Liver (tissue), 9 donors: ENCODE data around the gene PIEZO2. TPM values are rescaled to one million over a fixed set of nuclear protein-coding genes. Genes with fewer than 3 reads are reported as not detected.

Experiments
- DNase-seq: peaks from one replicate; pipeline ENCODE4 v3.0.0-alpha.2; 2017; ENCODE audit warnings: low spot score
- H3K27ac ChIP-seq, 2 donors: one replicate each; pipeline ENCODE4 v1.7.0; 2013; ENCODE audit warnings: inconsistent platforms in 2 of 2, low read length in 2 of 2, control low read depth in 1 of 2, low read depth in 1 of 2, mild to moderate bottlenecking in 1 of 2
- H3K27me3 ChIP-seq, 4 donors: one replicate each; pipeline versions ENCODE4 v1.6.1 to v1.7.0; 2013; ENCODE audit warnings: low read length in 3 of 4, inconsistent platforms in 1 of 4, mild to moderate bottlenecking in 1 of 4, moderate library complexity in 1 of 4; ENCODE audit not compliant: control insufficient read depth in 4 of 4, insufficient read depth in 4 of 4
- H3K36me3 ChIP-seq, 4 donors: one replicate each; pipeline versions ENCODE4 v1.6.1 to v1.7.0; 2013; ENCODE audit warnings: low read length in 3 of 4, mild to moderate bottlenecking in 3 of 4, low read depth in 1 of 4, moderate library complexity in 1 of 4; ENCODE audit not compliant: control insufficient read depth in 4 of 4, insufficient read depth in 3 of 4
- H3K4me1 ChIP-seq, 4 donors: one replicate each; pipeline versions ENCODE4 v1.6.1 to v1.7.0; 2013; ENCODE audit warnings: low read length in 3 of 4, mild to moderate bottlenecking in 3 of 4, moderate library complexity in 1 of 4; ENCODE audit not compliant: control insufficient read depth in 4 of 4, insufficient read depth in 4 of 4
- H3K4me3 ChIP-seq, 3 donors: one replicate each; pipeline versions ENCODE4 v1.6.1 to v1.7.0; 2013; ENCODE audit warnings: low read length in 3 of 3, control low read depth in 1 of 3, low read depth in 1 of 3, mild to moderate bottlenecking in 1 of 3
- H3K9ac ChIP-seq, 2 donors: one replicate each; pipeline ENCODE4 v1.7.0; 2013; ENCODE audit warnings: low read length in 2 of 2, mild to moderate bottlenecking in 2 of 2, moderate library complexity in 2 of 2, control low read depth in 1 of 2, low read depth in 1 of 2
- H3K9me3 ChIP-seq, 4 donors: one replicate each; pipeline versions ENCODE4 v1.6.1 to v1.7.0; 2013; ENCODE audit warnings: low read length in 3 of 4; ENCODE audit not compliant: control insufficient read depth in 4 of 4
- ATF3 ChIP-seq: IDR thresholded peaks from 2 replicates; pipeline ENCODE4 v1.6.1; 2016; ENCODE audit warnings: antibody characterized with exemption
- CTCF ChIP-seq: fragments of 150-350 bp; IDR thresholded peaks from 2 replicates; pipeline ENCODE4 v1.5.1; 2017; ENCODE audit warnings: improper control_type of control experiment, low read depth, low read length; ENCODE audit not compliant: missing input control
- EGR1 ChIP-seq, 2 donors: IDR thresholded peaks; 2 replicates each; pipeline ENCODE4 v1.6.1; 2016 to 2018; ENCODE audit warnings: antibody characterized with exemption in 2 of 2, low read depth in 2 of 2
- FOXA1 ChIP-seq: IDR thresholded peaks from 2 replicates; pipeline ENCODE4 v1.6.1; 2016; ENCODE audit warnings: antibody characterized with exemption
- FOXA2 ChIP-seq: IDR thresholded peaks from 2 replicates; pipeline ENCODE4 v1.6.1; 2016; ENCODE audit warnings: antibody characterized with exemption
- GABPA ChIP-seq, 2 donors: IDR thresholded peaks in 1 of 2; conservative IDR thresholded peaks in 1 of 2; 2 replicates each; pipeline ENCODE4 v1.6.1; 2016; ENCODE audit warnings: antibody characterized with exemption in 2 of 2, mild to moderate bottlenecking in 1 of 2, moderate library complexity in 1 of 2
- HNF4G ChIP-seq: IDR thresholded peaks from 2 replicates; pipeline ENCODE4 v1.6.1; 2016; ENCODE audit warnings: antibody characterized with exemption
- JUND ChIP-seq, 2 donors: IDR thresholded peaks; 2 replicates each; pipeline ENCODE4 v1.6.1; 2016; ENCODE audit warnings: antibody characterized with exemption in 2 of 2
- MAX ChIP-seq: IDR thresholded peaks from 2 replicates; pipeline ENCODE4 v1.6.1; 2016; ENCODE audit warnings: antibody characterized with exemption
- NR2F2 ChIP-seq: IDR thresholded peaks from 2 replicates; pipeline ENCODE4 v1.6.1; 2016; ENCODE audit warnings: antibody characterized with exemption
- RAD21 ChIP-seq, 2 donors: IDR thresholded peaks; 2 replicates each; pipeline ENCODE4 v1.6.1; 2016; ENCODE audit warnings: antibody characterized with exemption in 2 of 2, mild to moderate bottlenecking in 2 of 2
- REST ChIP-seq: IDR thresholded peaks from 2 replicates; pipeline ENCODE4 v1.6.1; 2016; ENCODE audit warnings: antibody characterized with exemption, mild to moderate bottlenecking
- RXRA ChIP-seq, 2 donors: IDR thresholded peaks; 2 replicates each; pipeline ENCODE4 v1.6.1; 2017 to 2018; ENCODE audit warnings: antibody characterized with exemption in 2 of 2, mild to moderate bottlenecking in 1 of 2
- SP1 ChIP-seq: IDR thresholded peaks from 2 replicates; pipeline ENCODE4 v1.6.1; 2018; ENCODE audit warnings: antibody characterized with exemption, mild to moderate bottlenecking
- TAF1 ChIP-seq: conservative IDR thresholded peaks from 2 replicates; pipeline ENCODE4 v1.6.1; 2016; ENCODE audit warnings: antibody characterized with exemption, mild to moderate bottlenecking
- YY1 ChIP-seq: IDR thresholded peaks from 2 replicates; pipeline ENCODE4 v1.6.1; 2016; ENCODE audit warnings: antibody characterized with exemption, mild to moderate bottlenecking
- ZBTB33 ChIP-seq: IDR thresholded peaks from 2 replicates; pipeline ENCODE4 v1.6.1; 2016; ENCODE audit warnings: antibody characterized with exemption
- WGBS: extraction: QIAGEN DNeasy Blood & Tissue Kit; methylation state at CpG from one replicate; pipeline ENCODE4 v1.1.7; 2013; 5-methylcytosine and 5-hydroxymethylcytosine counted together
- polyA plus RNA-seq, 2 donors: library from polyadenylated mRNA; stranded (reverse) in 1 of 2; unstranded in 1 of 2; fragments of 200-250 nt in 1 of 2; fragments of >200 nt in 1 of 2; fragmentation: Nextera tagmentation in 1 of 2; extraction: Ambion mirVana in 1 of 2; gene quantifications; one replicate each; pipeline versions ENCODE4 v1.2.1 to v1.2.3, GENCODE V29; 2013 to 2015
- total RNA-seq, 2 donors: library from RNA; depleted of rRNA; stranded (reverse); fragments of >200 nt; gene quantifications; one replicate each; pipeline ENCODE4 v1.2.3, GENCODE V29; 2014
- donor health status: healthy.
- donor health status: healthy.
- donor health status: healthy.
- donor health status: healthy.
- donor health status: healthy.

PIEZO2 gene
- total and polyA plus RNA-seq, 4 donors = 1.1 to 12.3 (median 4.8) TPM

GRCh38 chr18:10726198-10727068 lies 422.9 kb downstream of the PIEZO2 start:
- H3K36me3 ChIP-seq = no peaks in the 10 kb centered on the region
- no peaks in the 10 kb centered on the region for H3K4me1 ChIP-seq
- WGBS = 44% methylated on average over 67 of the region's 67 CpGs
- H3K27me3 ChIP-seq = no peaks in the 10 kb centered on the region
- peak overlapping the region in 1 of 3 donors; percentile 15 for H3K4me3 ChIP-seq
- DNase-seq = no peak
- no peaks in the 10 kb centered on the region for H3K9me3 ChIP-seq
- no peak overlapping the region for H3K27ac ChIP-seq
- no peak for TF ChIP-seq MAX
- TF ChIP-seq TAF1 = no peak
- no peak for TF ChIP-seq NR2F2
- TF ChIP-seq YY1 = no peak
- no peak for TF ChIP-seq EGR1 (IDR thresholded peaks at IDR 0.05; ENCODE audit: low read depth in 2 of 2)
- no peak for TF ChIP-seq SP1
- no peak for TF ChIP-seq ZBTB33
- no peak for TF ChIP-seq GABPA (IDR thresholded peaks at IDR 0.05 in 1 of 2, conservative IDR thresholded peaks at IDR 0.05 in 1 of 2)
- no peak for TF ChIP-seq ATF3
- TF ChIP-seq CTCF = no peak
- TF ChIP-seq HNF4G = no peak
- TF ChIP-seq RXRA (IDR thresholded peaks at IDR 0.05) = no peak
- no peak for TF ChIP-seq JUND (IDR thresholded peaks at IDR 0.05)
- no peak for TF ChIP-seq FOXA2
- TF ChIP-seq FOXA1 = no peak
- no peak for TF ChIP-seq RAD21 (IDR thresholded peaks at IDR 0.05)
- H3K9ac ChIP-seq = no peak overlapping the region

GRCh38 chr18:10724666-10725065 lies 424.7 kb downstream of the PIEZO2 start:
- Histone ChIP-seq H3K4me3 (no peak overlapping the region), H3K27me3 (no peaks in the 10 kb centered on the region), H3K4me1 (no peaks in the 10 kb centered on the region), H3K36me3 (no peaks in the 10 kb centered on the region), H3K9ac (no peak overlapping the region), H3K9me3 (no peaks in the 10 kb centered on the region), H3K27ac (no peak overlapping the region)
- WGBS = 96% methylated on average over 18 of the region's 18 CpGs
- DNase-seq = no peak
- TF ChIP-seq RAD21 (IDR thresholded peaks at IDR 0.05) (no peak), MAX (no peak), NR2F2 (no peak), EGR1 (IDR thresholded peaks at IDR 0.05; ENCODE audit: low read depth in 2 of 2) (no peak), ATF3 (no peak), FOXA1 (no peak), RXRA (IDR thresholded peaks at IDR 0.05) (no peak), GABPA (IDR thresholded peaks at IDR 0.05 in 1 of 2, conservative IDR thresholded peaks at IDR 0.05 in 1 of 2) (no peak), FOXA2 (no peak), REST (no peak), HNF4G (no peak), CTCF (no peak), TAF1 (no peak)
